Tibial artery (tissue), 4 donors: ENCODE measurements around the gene AMOTL2.

Source experiments
- DNase-seq, 2 donors: peaks; one replicate each; pipeline ENCODE4 v3.0.0-alpha.2; 2019
- H3K27ac ChIP-seq, 2 donors: fragments of 200-600 bp; sonication (generic) in 1 of 2; 1 replicate in 1 of 2; 2 replicates in 1 of 2; pipeline ENCODE4 v1.5.1; 2018 to 2019; ENCODE audit warnings: mild to moderate bottlenecking in 1 of 2
- H3K27me3 ChIP-seq, 2 donors: fragments of 200-600 bp; sonication (generic) in 1 of 2; one replicate each; pipeline versions ENCODE4 v1.5.1 to v1.6.0; 2016 to 2019
- H3K36me3 ChIP-seq, 3 donors: fragments of 200-600 bp; sonication (generic) in 2 of 3; one replicate each; pipeline ENCODE4 v1.5.1; 2016 to 2019; ENCODE audit warnings: mild to moderate bottlenecking in 2 of 3
- H3K4me1 ChIP-seq, 4 donors: fragments of 200-600 bp; sonication (generic) in 2 of 4; 1 replicate in 3 of 4; 2 replicates in 1 of 4; pipeline ENCODE4 v1.5.1; 2016 to 2019
- H3K4me3 ChIP-seq, 2 donors: fragments of 200-600 bp; sonication (generic) in 1 of 2; 1 replicate in 1 of 2; 2 replicates in 1 of 2; pipeline ENCODE4 v1.5.1; 2018 to 2019; ENCODE audit warnings: mild to moderate bottlenecking in 2 of 2
- H3K9me3 ChIP-seq, 3 donors: fragments of 200-600 bp; sonication (generic) in 1 of 3; one replicate each; pipeline ENCODE4 v1.5.1; 2016 to 2019
- intact Hi-C: fragments of 100-400 bp; cut with DNase I; formaldehyde crosslinking; loops from one replicate; pipeline ENCODE4 v1.15.0; 2023; ENCODE audit warnings: low total_unique reads
- TF ChIP-seq, protein P1 (sequence below), 2 experiments: fragments of 200-600 bp in 1 of 2; fragments of 450-650 bp in 1 of 2; IDR thresholded peaks; one replicate each; pipeline ENCODE4 v1.5.1; 2017 to 2019; ENCODE audit warnings: antibody characterized with exemption in 2 of 2, mild to moderate bottlenecking in 1 of 2, moderate library complexity in 1 of 2

AMOTL2 gene

DNA sequence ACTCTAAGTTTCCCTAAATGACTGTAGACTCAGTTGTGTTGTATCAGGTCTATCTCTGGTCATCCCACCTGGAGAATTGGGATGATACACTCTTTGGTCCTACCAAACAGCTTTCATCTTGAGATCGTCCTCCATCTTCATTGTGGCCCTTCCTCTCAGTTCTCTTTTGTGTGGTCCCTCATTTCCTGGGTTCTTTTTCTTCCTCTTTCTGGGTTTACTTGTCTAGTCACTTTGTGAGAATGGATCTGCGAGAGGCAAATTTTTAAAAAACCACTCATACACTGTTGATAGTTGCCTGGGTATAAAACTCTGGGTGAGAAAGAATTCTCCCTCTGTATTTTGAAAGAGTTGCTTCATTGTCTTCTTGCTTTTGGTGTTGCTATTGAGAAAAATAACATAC is 6.0 kb upstream of the AMOTL2 start:
- Histone ChIP-seq H3K27me3 (no peaks in the 10 kb centered on the region), H3K9me3 (no peaks in the 10 kb centered on the region), H3K36me3 (no peaks in the 10 kb centered on the region), H3K4me1 (peaks cover 0 to 14% (median 7%) of the 10 kb centered on the region in 4 donors), H3K4me3 (no peak overlapping the region), H3K27ac (peak overlapping the region in 1 of 2 donors; percentile 21)
- DNase-seq = no peak
- intact Hi-C loops = no loop called here
- TF ChIP-seq, protein P1, sequence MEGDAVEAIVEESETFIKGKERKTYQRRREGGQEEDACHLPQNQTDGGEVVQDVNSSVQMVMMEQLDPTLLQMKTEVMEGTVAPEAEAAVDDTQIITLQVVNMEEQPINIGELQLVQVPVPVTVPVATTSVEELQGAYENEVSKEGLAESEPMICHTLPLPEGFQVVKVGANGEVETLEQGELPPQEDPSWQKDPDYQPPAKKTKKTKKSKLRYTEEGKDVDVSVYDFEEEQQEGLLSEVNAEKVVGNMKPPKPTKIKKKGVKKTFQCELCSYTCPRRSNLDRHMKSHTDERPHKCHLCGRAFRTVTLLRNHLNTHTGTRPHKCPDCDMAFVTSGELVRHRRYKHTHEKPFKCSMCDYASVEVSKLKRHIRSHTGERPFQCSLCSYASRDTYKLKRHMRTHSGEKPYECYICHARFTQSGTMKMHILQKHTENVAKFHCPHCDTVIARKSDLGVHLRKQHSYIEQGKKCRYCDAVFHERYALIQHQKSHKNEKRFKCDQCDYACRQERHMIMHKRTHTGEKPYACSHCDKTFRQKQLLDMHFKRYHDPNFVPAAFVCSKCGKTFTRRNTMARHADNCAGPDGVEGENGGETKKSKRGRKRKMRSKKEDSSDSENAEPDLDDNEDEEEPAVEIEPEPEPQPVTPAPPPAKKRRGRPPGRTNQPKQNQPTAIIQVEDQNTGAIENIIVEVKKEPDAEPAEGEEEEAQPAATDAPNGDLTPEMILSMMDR (IDR thresholded peaks at IDR 0.05) = no peak

- H3K9me3 ChIP-seq = no peaks in the 10 kb centered on the region
- H3K36me3 ChIP-seq = no peaks in the 10 kb centered on the region
- peaks cover 0 to 22% (median 13%) of the 10 kb centered on the region in 4 donors for H3K4me1 ChIP-seq
- DNase-seq = no peak
- TF ChIP-seq, protein P1 (IDR thresholded peaks at IDR 0.05) = no peak
- intact Hi-C loops = loop anchor here (5.0 kb wide), 1 partner anchor 93 kb away; no protein-coding TSS in a partner anchor
- no peak overlapping the region for H3K4me3 ChIP-seq
- no peak overlapping the region for H3K27ac ChIP-seq
- H3K27me3 ChIP-seq = no peaks in the 10 kb centered on the region
Measured at GRCh38 chr3:134378818-134379217, 4.6 kb upstream of the AMOTL2 start.

DNA sequence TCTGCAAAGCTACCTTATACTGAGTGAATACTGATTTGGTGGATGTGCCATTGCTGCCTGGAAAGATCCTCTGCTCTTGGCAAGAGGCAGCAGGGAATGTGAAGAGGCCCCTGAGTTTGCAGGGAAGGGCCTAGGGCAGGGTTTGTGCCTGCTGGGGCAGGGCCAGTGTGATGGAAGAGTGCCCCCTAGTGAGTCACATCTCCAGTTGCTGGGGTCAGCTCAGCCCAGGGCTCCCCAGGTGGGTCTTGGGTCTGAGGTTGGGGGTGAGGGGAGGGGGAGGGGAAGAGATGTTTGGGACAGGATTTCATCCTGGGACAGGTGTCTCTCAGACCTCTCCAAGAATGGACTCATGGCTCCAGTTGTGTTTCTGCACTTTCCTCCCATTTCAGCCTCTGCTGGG is 4.1 kb upstream of the AMOTL2 start:
- no peak overlapping the region for H3K4me3 ChIP-seq
- peak in 1 of 2 donors; percentile 68 for DNase-seq
- intact Hi-C loops = loop anchor here (5.0 kb wide), 1 partner anchor 94 kb away; no protein-coding TSS in a partner anchor
- TF ChIP-seq, protein P1 (IDR thresholded peaks at IDR 0.05) = peak in 1 of 2 experiments; percentile 29
- no peak overlapping the region for H3K27ac ChIP-seq
- peaks cover 0 to 22% (median 13%) of the 10 kb centered on the region in 4 donors for H3K4me1 ChIP-seq
- no peaks in the 10 kb centered on the region for H3K36me3 ChIP-seq
- no peaks in the 10 kb centered on the region for H3K9me3 ChIP-seq
- no peaks in the 10 kb centered on the region for H3K27me3 ChIP-seq

GRCh38 chr3:134377896-134378295 is 3.6 kb upstream of the AMOTL2 start:
- TF ChIP-seq, protein P1 (IDR thresholded peaks at IDR 0.05) = no peak
- intact Hi-C loops = loop anchor here (5.0 kb wide), 1 partner anchor 94 kb away; no protein-coding TSS in a partner anchor
- no peak overlapping the region for H3K27ac ChIP-seq

DNA sequence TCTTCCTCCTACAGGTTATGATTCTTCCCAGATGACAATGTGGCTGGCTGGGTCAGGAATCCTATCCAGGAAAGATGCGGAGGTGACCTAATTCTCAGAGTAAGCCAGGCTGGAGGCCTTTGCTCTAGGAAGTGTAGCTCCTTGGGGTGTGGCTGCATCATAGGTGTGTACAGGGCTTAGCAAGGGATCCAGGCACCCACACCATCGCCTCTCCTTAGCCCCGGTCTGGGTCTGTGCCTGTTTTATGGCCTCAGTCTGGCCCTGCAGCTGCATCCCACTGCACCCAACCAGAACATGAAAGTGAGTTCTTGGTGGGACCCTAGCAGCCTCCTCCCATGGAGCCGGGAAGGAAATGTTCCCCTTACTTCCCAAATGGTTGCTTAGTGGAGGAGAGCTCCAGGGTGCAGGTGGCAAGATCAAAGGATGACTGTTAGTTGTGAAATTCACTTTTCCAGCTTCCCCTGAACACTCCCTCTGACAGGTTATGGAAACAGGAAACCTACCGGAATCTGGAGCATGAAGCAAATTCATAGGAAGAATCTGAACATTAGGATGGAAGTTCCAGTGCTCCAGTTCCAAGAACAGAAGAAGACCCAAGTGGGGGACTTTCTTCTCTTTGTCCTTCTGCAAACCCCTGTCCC is 2.7 kb upstream of the AMOTL2 start:
- Histone ChIP-seq H3K27ac (no peak overlapping the region), H3K4me3 (no peak overlapping the region), H3K4me1 (peaks cover 0 to 28% (median 19%) of the 10 kb centered on the region in 4 donors), H3K27me3 (no peaks in the 10 kb centered on the region), H3K36me3 (no peaks in the 10 kb centered on the region), H3K9me3 (no peaks in the 10 kb centered on the region)
- intact Hi-C loops = loop anchor here (5.0 kb wide), 1 partner anchor 95 kb away; no protein-coding TSS in a partner anchor
- DNase-seq = peak; percentile 17 to 56
- TF ChIP-seq, protein P1 (IDR thresholded peaks at IDR 0.05) = no peak

More at GRCh38 chr3:134377896-134378295, 3.6 kb upstream of the AMOTL2 start:
- peak in 1 of 2 donors; percentile 29 for DNase-seq
- Histone ChIP-seq H3K4me1 (peaks cover 0 to 22% (median 13%) of the 10 kb centered on the region in 4 donors), H3K4me3 (no peak overlapping the region), H3K9me3 (no peaks in the 10 kb centered on the region), H3K27me3 (no peaks in the 10 kb centered on the region), H3K36me3 (no peaks in the 10 kb centered on the region)
